ENCODE results near the gene WNK1. TPM values are rescaled to one million over a fixed set of nuclear protein-coding genes. Genes with fewer than 3 reads are reported as not detected.
"Not testable (repeated sequence)": the region's sequence is repeated elsewhere in the genome, so short reads cannot be mapped to it uniquely, and the experiment has no call there.

Gene WNK1
- total RNA-seq, 2 experiments from 2014 or later, result 112 to 134 TPM

- Mint-ChIP-seq H3K36me3 (ENCODE audit: low read depth) (peaks cover 2% of the 10 kb centered on the region), H3K4me1 (ENCODE audit: low read depth) (peaks cover 63% of the 10 kb centered on the region), H3K4me3 (no peak overlapping the region), H3K27me3 (ENCODE audit: low read depth) (no peaks in the 10 kb centered on the region), H3K27ac (no peak overlapping the region), H3K9me3 (no peaks in the 10 kb centered on the region)
- DNase-seq, result no peak
- CTCF ChIA-PET, result interaction anchor here (0.7 kb wide), 1 partner anchor 9 kb away, joined by 4 read pairs; no protein-coding TSS in a partner anchor
- intact Hi-C loops (cut with micrococcal nuclease), result no loop called here
Observed at GRCh38 chr12:770479-770878, 18.1 kb downstream of the WNK1 start.

GRCh38 chr12:772056-772697 is 19.8 kb downstream of the WNK1 start:
- Mint-ChIP-seq H3K9me3 (no peaks in the 10 kb centered on the region), H3K27me3 (ENCODE audit: low read depth) (no peaks in the 10 kb centered on the region), H3K27ac (no peak overlapping the region), H3K4me3 (no peak overlapping the region), H3K4me1 (ENCODE audit: low read depth) (peaks cover 71% of the 10 kb centered on the region), H3K36me3 (ENCODE audit: low read depth) (peaks cover 3% of the 10 kb centered on the region)
- DNase-seq, result no peak
- CTCF ChIA-PET, result interaction anchor here (0.6 to 1.5 kb wide), 4 partner anchors 16 to 44 kb away, joined by 3 to 5 read pairs (median 4); no protein-coding TSS in a partner anchor
- intact Hi-C loops (cut with micrococcal nuclease), result loop anchor here (2.0 kb wide), 1 partner anchor 17 kb away; no protein-coding TSS in a partner anchor

- CTCF ChIA-PET, result no interaction called here
- Mint-ChIP-seq H3K36me3 (ENCODE audit: low read depth) (peaks cover 3% of the 10 kb centered on the region), H3K4me3 (no peak overlapping the region), H3K27ac (no peak overlapping the region), H3K4me1 (ENCODE audit: low read depth) (peaks cover 79% of the 10 kb centered on the region), H3K9me3 (no peaks in the 10 kb centered on the region), H3K27me3 (ENCODE audit: low read depth) (no peaks in the 10 kb centered on the region)
- intact Hi-C loops (cut with micrococcal nuclease), result no loop called here
- no peak for DNase-seq
Observed at GRCh38 chr12:774051-774614, 21.8 kb downstream of the WNK1 start.

- H3K4me1 Mint-ChIP-seq (ENCODE audit: low read depth), result peaks cover 86% of the 10 kb centered on the region
- H3K4me3 Mint-ChIP-seq; DNase-seq; H3K36me3 Mint-ChIP-seq (ENCODE audit: low read depth); H3K27ac Mint-ChIP-seq; H3K9me3 Mint-ChIP-seq; intact Hi-C loops (cut with micrococcal nuclease); H3K27me3 Mint-ChIP-seq (ENCODE audit: low read depth): not testable (repeated sequence)
- CTCF ChIA-PET, result interaction anchor here (0.6 to 2.4 kb wide), 3 partner anchors 21 to 426 kb away, joined by 3 to 18 read pairs (median 3); no protein-coding TSS in a partner anchor
Observed at GRCh38 chr12:775973-776771, 23.8 kb downstream of the WNK1 start.

- intact Hi-C loops (cut with micrococcal nuclease); DNase-seq; H3K27ac Mint-ChIP-seq; H3K9me3 Mint-ChIP-seq; H3K27me3 Mint-ChIP-seq (ENCODE audit: low read depth); H3K36me3 Mint-ChIP-seq (ENCODE audit: low read depth); H3K4me3 Mint-ChIP-seq: not testable (repeated sequence)
- peaks cover 85% of the 10 kb centered on the region for H3K4me1 Mint-ChIP-seq (ENCODE audit: low read depth)
- CTCF ChIA-PET, result interaction anchor here (0.6 to 2.4 kb wide), 9 partner anchors 11 to 229 kb away, joined by 3 to 18 read pairs (median 3); no protein-coding TSS in a partner anchor
Observed at GRCh38 chr12:776772-777373, 24.5 kb downstream of the WNK1 start.

- peaks cover 3% of the 10 kb centered on the region for H3K36me3 Mint-ChIP-seq (ENCODE audit: low read depth)
- H3K9me3 Mint-ChIP-seq, result no peaks in the 10 kb centered on the region
- no peak overlapping the region for H3K27ac Mint-ChIP-seq
- H3K4me3 Mint-ChIP-seq, result no peak overlapping the region
- no peaks in the 10 kb centered on the region for H3K27me3 Mint-ChIP-seq (ENCODE audit: low read depth)
- H3K4me1 Mint-ChIP-seq (ENCODE audit: low read depth), result peaks cover 85% of the 10 kb centered on the region
- no peak for DNase-seq
- CTCF ChIA-PET, result interaction anchor here (0.6 to 1.4 kb wide), 10 partner anchors 10 to 230 kb away, joined by 3 to 7 read pairs (median 3); no protein-coding TSS in a partner anchor
- intact Hi-C loops (cut with micrococcal nuclease), result no loop called here
Observed at GRCh38 chr12:777550-778047, 25.2 kb downstream of the WNK1 start.

- Mint-ChIP-seq H3K27ac (peak overlapping the region; percentile 59), H3K4me1 (ENCODE audit: low read depth) (peaks cover 76% of the 10 kb centered on the region), H3K36me3 (ENCODE audit: low read depth) (peaks cover 3% of the 10 kb centered on the region), H3K27me3 (ENCODE audit: low read depth) (no peaks in the 10 kb centered on the region), H3K4me3 (peak overlapping the region; percentile 26), H3K9me3 (no peaks in the 10 kb centered on the region)
- DNase-seq, result no peak
- intact Hi-C loops (cut with micrococcal nuclease), result loop anchor here (1.0 kb wide), 1 partner anchor 12 kb away; no protein-coding TSS in a partner anchor
- CTCF ChIA-PET, result interaction anchor here (0.6 to 1.1 kb wide), 2 partner anchors 24 to 106 kb away, joined by 3 read pairs; no protein-coding TSS in a partner anchor
Observed at GRCh38 chr12:778615-779014, 26.2 kb downstream of the WNK1 start.

GRCh38 chr12:779745-780734 is 27.7 kb downstream of the WNK1 start:
- Mint-ChIP-seq H3K27me3 (ENCODE audit: low read depth) (no peaks in the 10 kb centered on the region), H3K4me3 (peak overlapping the region; percentile 45), H3K4me1 (ENCODE audit: low read depth) (peaks cover 69% of the 10 kb centered on the region), H3K36me3 (ENCODE audit: low read depth) (peaks cover 3% of the 10 kb centered on the region), H3K9me3 (no peaks in the 10 kb centered on the region), H3K27ac (no peak overlapping the region)
- CTCF ChIA-PET, result interaction anchor here (0.6 to 1.4 kb wide), 7 partner anchors 11 to 41 kb away, joined by 3 to 6 read pairs (median 3); no protein-coding TSS in a partner anchor
- intact Hi-C loops (cut with micrococcal nuclease), result loop anchor here (1.0 kb wide), 1 partner anchor 10 kb away; no protein-coding TSS in a partner anchor
- no peak for DNase-seq

GRCh38 chr12:780750-781379 is 28.5 kb downstream of the WNK1 start:
- Mint-ChIP-seq H3K9me3 (no peaks in the 10 kb centered on the region), H3K36me3 (ENCODE audit: low read depth) (peaks cover 2% of the 10 kb centered on the region), H3K27me3 (ENCODE audit: low read depth) (no peaks in the 10 kb centered on the region), H3K4me3 (no peak overlapping the region), H3K27ac (no peak overlapping the region), H3K4me1 (ENCODE audit: low read depth) (peaks cover 66% of the 10 kb centered on the region)
- intact Hi-C loops (cut with micrococcal nuclease), result no loop called here
- CTCF ChIA-PET, result interaction anchor here (0.6 to 1.4 kb wide), 7 partner anchors 11 to 38 kb away, joined by 3 to 6 read pairs (median 3); no protein-coding TSS in a partner anchor
- no peak for DNase-seq

- no peaks in the 10 kb centered on the region for H3K9me3 Mint-ChIP-seq
- no peaks in the 10 kb centered on the region for H3K27me3 Mint-ChIP-seq (ENCODE audit: low read depth)
- peaks cover 60% of the 10 kb centered on the region for H3K4me1 Mint-ChIP-seq (ENCODE audit: low read depth)
- no peak for DNase-seq
- no peak overlapping the region for H3K4me3 Mint-ChIP-seq
- CTCF ChIA-PET, result interaction anchor here (0.6 to 0.7 kb wide), 2 partner anchors 28 to 163 kb away, joined by 3 read pairs; no protein-coding TSS in a partner anchor
- intact Hi-C loops (cut with micrococcal nuclease), result no loop called here
- H3K27ac Mint-ChIP-seq, result no peak overlapping the region
- peaks cover 4% of the 10 kb centered on the region for H3K36me3 Mint-ChIP-seq (ENCODE audit: low read depth)
Observed at GRCh38 chr12:785706-786105, 33.3 kb downstream of the WNK1 start.
